OCI-LY7 (cell line): ENCODE measurements around the gene BZW1. TPM values are rescaled to one million over a fixed set of nuclear protein-coding genes. Genes with fewer than 3 reads are reported as not detected.

ENCODE experiments used
- BruUV-seq: library from RNA; stranded (reverse); fragments of 400-500 nt; replicated peaks from 2 replicates; lab custom pipeline; 2021; lab: Mats Ljungman, UMichigan
- CTCF ChIA-PET: fragments of 300-600 bp; sonication (Branson Sonifier 250); formaldehyde crosslinking; loops from one replicate; lab custom pipeline; 2022; ENCODE audit warnings: antibody characterized with exemption; ENCODE audit not compliant: unreplicated experiment; lab: Charles Lee
- POLR2A ChIA-PET: fragments of 300-600 bp; sonication (Branson Sonifier 250); formaldehyde crosslinking; loops from one replicate; lab custom pipeline; 2022; ENCODE audit warnings: antibody characterized with exemption; lab: Charles Lee
- DNase-seq: peaks from one replicate; pipeline ENCODE4 v3.0.0-alpha.2; 2015; ENCODE audit warnings: low spot score
- H2AFZ ChIP-seq: fragments of 200-600 bp; sonication (generic), shearing (Covaris generic); 2 replicates; pipeline ENCODE4 v1.6.1; 2014; ENCODE audit warnings: mild to moderate bottlenecking, antibody characterized with exemption, low read length, moderate library complexity
- H3K27ac ChIP-seq: fragments of 200-600 bp; sonication (generic); 2 replicates; pipeline ENCODE4 v1.5.1; 2014; ENCODE audit warnings: mixed run types, low read depth, mild to moderate bottlenecking, moderate library complexity, low read length, inconsistent platforms; ENCODE audit not compliant: poor library complexity, severe bottlenecking
- H3K36me3 ChIP-seq: fragments of 200-600 bp; sonication (generic); 2 replicates; pipeline ENCODE4 v1.6.1; 2014; ENCODE audit warnings: mild to moderate bottlenecking, antibody characterized with exemption, low read length, moderate library complexity, mixed read lengths; ENCODE audit not compliant: insufficient read depth
- H3K4me1 ChIP-seq: fragments of 200-600 bp; sonication (generic); 2 replicates; pipeline ENCODE4 v1.5.1; 2014; ENCODE audit warnings: mild to moderate bottlenecking, low read length; ENCODE audit not compliant: insufficient read depth, poor library complexity, severe bottlenecking
- H3K4me2 ChIP-seq: fragments of 200-600 bp; sonication (generic); 2 replicates; pipeline ENCODE4 v1.6.1; 2014; ENCODE audit warnings: mild to moderate bottlenecking, low read length
- H3K4me3 ChIP-seq: fragments of 200-600 bp; sonication (generic); 2 replicates; pipeline ENCODE4 v1.5.1; 2014; ENCODE audit warnings: mild to moderate bottlenecking, low read depth, low read length; ENCODE audit not compliant: poor library complexity, severe bottlenecking
- H3K79me2 ChIP-seq: fragments of 200-600 bp; sonication (generic); 2 replicates; pipeline ENCODE4 v1.6.1; 2016; ENCODE audit warnings: low read depth, mild to moderate bottlenecking, low read length, moderate library complexity, mixed read lengths; ENCODE audit not compliant: insufficient read depth
- H3K9me2 ChIP-seq: fragments of 200-600 bp; sonication (generic); 2 replicates; pipeline ENCODE4 v1.6.1; 2016; ENCODE audit warnings: mild to moderate bottlenecking, low read length, mixed read lengths; ENCODE audit not compliant: insufficient read depth
- H3K9me3 ChIP-seq: fragments of 200-600 bp; sonication (generic); 2 replicates; pipeline ENCODE4 v1.6.1; 2014; ENCODE audit warnings: mild to moderate bottlenecking, mixed run types, low read length, mixed read lengths
- H4K20me1 ChIP-seq: fragments of 200-600 bp; sonication (generic); 2 replicates; pipeline ENCODE4 v1.6.1; 2014; ENCODE audit warnings: mild to moderate bottlenecking, antibody characterized with exemption, low read length, moderate library complexity, mixed read lengths; ENCODE audit not compliant: insufficient read depth
- EZH2phosphoT487 ChIP-seq: fragments of 200-600 bp; sonication (generic); IDR thresholded peaks from 2 replicates; pipeline ENCODE4 v1.6.1; 2018; ENCODE audit warnings: low read depth, borderline replicate concordance, mild to moderate bottlenecking, mixed run types, antibody characterized with exemption, low read length, moderate library complexity, mixed read lengths
- intact Hi-C: fragments of 100-400 bp; cut with micrococcal nuclease; formaldehyde crosslinking; loops from one replicate; pipeline ENCODE4 v1.10.0; 2022; ENCODE audit not compliant: unreplicated experiment
- small RNA-seq: library from RNA; depleted of rRNA; stranded (forward); fragments of <200 nt; gene quantifications from one replicate; pipeline ENCODE3, GENCODE V24; 2014
- total RNA-seq, 2 experiments: library from RNA; depleted of rRNA in 1 of 2; stranded (reverse); fragments of >200 nt in 1 of 2; shearing (Covaris generic) in 1 of 2; gene quantifications; 2 replicates each; pipeline ENCODE4 v1.2.3, GENCODE V29; 2014 to 2022
- TF ChIP-seq, protein P1 (sequence below): fragments of 200-600 bp; sonication (generic); conservative IDR thresholded peaks from 2 replicates; pipeline ENCODE4 v1.5.1; 2014; ENCODE audit warnings: mild to moderate bottlenecking, antibody characterized with exemption, low read length, moderate library complexity, mixed read lengths

Gene BZW1
- total RNA-seq, 2 experiments from 2014 or later, result 180 to 183 TPM

- peaks cover 8% of the 10 kb centered on the region for H3K4me1 ChIP-seq
- POLR2A ChIA-PET, result interaction anchor here (1.4 to 1.9 kb wide), 2 partner anchors 18 to 44 kb away, joined by 5 to 7 read pairs; partner anchors contain the start of genes NIF3L1 and PPIL3
- no peaks in the 10 kb centered on the region for H3K9me3 ChIP-seq
- H2AFZ ChIP-seq, result no peak overlapping the region
- no peak for DNase-seq
- TF ChIP-seq, protein P1, sequence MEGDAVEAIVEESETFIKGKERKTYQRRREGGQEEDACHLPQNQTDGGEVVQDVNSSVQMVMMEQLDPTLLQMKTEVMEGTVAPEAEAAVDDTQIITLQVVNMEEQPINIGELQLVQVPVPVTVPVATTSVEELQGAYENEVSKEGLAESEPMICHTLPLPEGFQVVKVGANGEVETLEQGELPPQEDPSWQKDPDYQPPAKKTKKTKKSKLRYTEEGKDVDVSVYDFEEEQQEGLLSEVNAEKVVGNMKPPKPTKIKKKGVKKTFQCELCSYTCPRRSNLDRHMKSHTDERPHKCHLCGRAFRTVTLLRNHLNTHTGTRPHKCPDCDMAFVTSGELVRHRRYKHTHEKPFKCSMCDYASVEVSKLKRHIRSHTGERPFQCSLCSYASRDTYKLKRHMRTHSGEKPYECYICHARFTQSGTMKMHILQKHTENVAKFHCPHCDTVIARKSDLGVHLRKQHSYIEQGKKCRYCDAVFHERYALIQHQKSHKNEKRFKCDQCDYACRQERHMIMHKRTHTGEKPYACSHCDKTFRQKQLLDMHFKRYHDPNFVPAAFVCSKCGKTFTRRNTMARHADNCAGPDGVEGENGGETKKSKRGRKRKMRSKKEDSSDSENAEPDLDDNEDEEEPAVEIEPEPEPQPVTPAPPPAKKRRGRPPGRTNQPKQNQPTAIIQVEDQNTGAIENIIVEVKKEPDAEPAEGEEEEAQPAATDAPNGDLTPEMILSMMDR, result no peak
- no peak for TF ChIP-seq EZH2phosphoT487
- H3K9me2 ChIP-seq, result no peaks in the 10 kb centered on the region
- H3K27ac ChIP-seq, result peak overlapping the region; percentile 18
- no TSS peak for BruUV-seq
- H4K20me1 ChIP-seq, result no peaks in the 10 kb centered on the region
- H3K36me3 ChIP-seq, result peaks cover 66% of the 10 kb centered on the region
- H3K4me3 ChIP-seq, result no peak overlapping the region
- intact Hi-C loops, result no loop called here
- CTCF ChIA-PET, result no interaction called here
- H3K4me2 ChIP-seq, result no peak overlapping the region
- H3K79me2 ChIP-seq, result no peaks in the 10 kb centered on the region
These were observed 59.4 kb downstream of the BZW1 start for GRCh38 chr2:200871151-200871550.

DNA sequence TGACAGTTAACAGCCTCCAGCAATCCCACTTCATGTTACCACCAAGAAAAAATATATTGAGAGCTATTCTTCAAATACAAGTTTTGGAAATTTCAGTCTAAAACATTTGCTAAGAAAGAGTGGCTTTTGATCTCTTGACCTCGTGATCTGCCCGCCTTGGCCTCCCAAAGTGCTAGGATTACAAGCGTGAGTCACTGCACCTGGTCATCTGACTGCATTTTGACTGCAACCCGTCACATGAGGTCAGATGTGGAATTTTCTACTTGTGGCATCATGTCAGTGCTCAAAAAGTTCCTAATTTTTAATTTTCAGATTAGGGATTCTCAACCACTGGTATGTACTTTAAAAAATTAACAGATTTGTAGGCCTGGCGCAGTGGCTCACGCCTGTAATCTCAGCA is 61.9 kb downstream of the BZW1 start:
- no peaks in the 10 kb centered on the region for H4K20me1 ChIP-seq
- DNase-seq, result no peak
- H3K9me2 ChIP-seq, result no peaks in the 10 kb centered on the region
- BruUV-seq, result no TSS peak
- peaks cover 87% of the 10 kb centered on the region for H3K36me3 ChIP-seq
- TF ChIP-seq EZH2phosphoT487, result no peak
- TF ChIP-seq, protein P1, result no peak
- intact Hi-C loops, result no loop called here
- peaks cover 6% of the 10 kb centered on the region for H3K4me1 ChIP-seq
- ChIA-PET POLR2A (no interaction called here), CTCF (no interaction called here)
- no peaks in the 10 kb centered on the region for H3K9me3 ChIP-seq
- no peak overlapping the region for H2AFZ ChIP-seq
- no peak overlapping the region for H3K27ac ChIP-seq
- H3K4me2 ChIP-seq, result no peak overlapping the region
- H3K79me2 ChIP-seq, result no peaks in the 10 kb centered on the region
- no peak overlapping the region for H3K4me3 ChIP-seq

Small RNA genes lying within 50 kb of the gene (small RNA-seq; reads per million reads assigned to genes)
- gene RF00019 (not detected), gene RNA5SP115 (0.16 reads per million), gene RNU1-133P (0.16 reads per million), gene RNU6-31P (0.63 reads per million, percentile 20 among the genes with 10 or more reads in this experiment)

Other genes starting within 250 kb of the BZW1 start
- gene AOX1, start 225.9 kb upstream of the BZW1 start, total RNA-seq (2014; rRNA removed; shearing (Covaris generic)), result not detected in 2 replicates
- 0.06 and 0.07 TPM in 2 replicates for gene AOX1, start 225.9 kb upstream of the BZW1 start, total RNA-seq (2022)
- gene CLK1, start 52.7 kb downstream of the BZW1 start, total RNA-seq (2014; rRNA removed; shearing (Covaris generic)), result 74.9 and 80.1 TPM in 2 replicates
- gene CLK1, start 52.7 kb downstream of the BZW1 start, total RNA-seq (2022), result 104 and 110 TPM in 2 replicates
- gene PPIL3, start 77.2 kb downstream of the BZW1 start, total RNA-seq (2014; rRNA removed; shearing (Covaris generic)), result 49.4 and 54.4 TPM in 2 replicates
- 75.0 and 76.4 TPM in 2 replicates for gene PPIL3, start 77.2 kb downstream of the BZW1 start, total RNA-seq (2022)
- 37.5 and 68.4 TPM in 2 replicates for gene NIF3L1, start 77.5 kb downstream of the BZW1 start, total RNA-seq (2014; rRNA removed; shearing (Covaris generic))
- gene NIF3L1, start 77.5 kb downstream of the BZW1 start, total RNA-seq (2022), result 57.4 and 60.4 TPM in 2 replicates
- 14.9 and 28.6 TPM in 2 replicates for gene ORC2, start 151.8 kb downstream of the BZW1 start, total RNA-seq (2014; rRNA removed; shearing (Covaris generic))
- gene ORC2, start 151.8 kb downstream of the BZW1 start, total RNA-seq (2022), result 42.3 and 46.1 TPM in 2 replicates